HG02610 (cell line): ENCODE data around the gene TEF.
A peak's percentile ranks its signal among the peaks of the same experiment; 100 is the strongest.

Experiments
- ATAC-seq: cut with Tn5 transposase; IDR thresholded peaks from one replicate; pipeline ENCODE4 v1.9.1; 2021; ENCODE audit warnings: mild to moderate bottlenecking, moderate library complexity; ENCODE audit not compliant: unreplicated experiment

Gene TEF

GRCh38 chr22:41447435-41448188 is 65.9 kb downstream of the TEF start:
- no peak for ATAC-seq

- ATAC-seq, result peak; percentile 59
Observed at GRCh38 chr22:41448189-41448808, 66.6 kb downstream of the TEF start.
